Dermis blood vessel endothelial cell (primary cell): Measurements from ENCODE around the gene RNF166. TPM values are rescaled to one million over a fixed set of nuclear protein-coding genes. Genes with fewer than 3 reads are reported as not detected.

ENCODE experiments used
- DNase-seq: peaks from one replicate; pipeline ENCODE4 v3.0.0; 2010
- total RNA-seq: library from RNA; depleted of rRNA; stranded (reverse); fragments of >200 nt; gene quantifications from 2 replicates; pipeline ENCODE4 v1.2.3, GENCODE V29; 2014

RNF166 gene
- total RNA-seq, 1 donor from 2014 or later = 15.1 TPM

DNA sequence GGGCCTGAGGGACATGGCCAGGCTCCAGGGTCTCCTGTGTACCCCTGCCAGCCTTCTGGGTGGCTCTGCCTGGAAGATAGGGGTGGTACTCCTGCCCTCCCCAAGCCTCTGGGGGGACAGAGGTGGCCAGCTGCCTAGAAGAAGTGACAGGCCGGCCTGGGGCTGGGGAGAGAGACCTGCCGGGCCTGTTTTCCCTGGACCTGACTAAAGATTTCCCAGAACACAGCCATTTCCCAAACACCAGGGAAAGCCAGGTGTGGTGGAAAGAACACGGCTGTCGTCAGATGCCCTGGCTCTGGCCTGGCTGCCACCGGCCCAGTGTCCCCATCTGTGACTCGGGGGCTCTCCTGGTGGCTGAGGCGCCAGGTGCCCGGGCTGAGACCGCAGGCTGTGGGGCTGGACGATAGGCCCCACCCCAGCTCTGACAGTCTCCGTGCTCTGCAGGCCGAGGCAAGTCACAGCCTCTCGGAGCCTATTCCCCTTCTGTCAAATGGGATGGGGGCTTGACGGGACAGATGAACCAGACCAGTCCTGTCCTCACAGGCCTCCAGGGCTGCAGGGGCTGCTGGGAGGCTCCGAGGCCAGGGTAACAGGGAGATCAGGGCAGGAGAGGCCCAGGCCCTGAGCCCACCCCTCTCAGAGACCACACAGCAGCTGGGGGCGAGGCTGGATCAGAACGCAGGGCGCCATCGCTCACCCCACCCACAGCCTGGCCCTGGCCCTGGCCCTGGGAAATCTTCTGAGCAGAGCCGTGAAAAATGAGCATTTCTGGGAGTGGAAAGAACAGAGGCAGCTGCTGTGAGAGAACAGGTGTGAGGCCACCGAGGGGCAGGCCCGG, 33.1 kb upstream of the RNF166 start:
- no peak for DNase-seq

DNA sequence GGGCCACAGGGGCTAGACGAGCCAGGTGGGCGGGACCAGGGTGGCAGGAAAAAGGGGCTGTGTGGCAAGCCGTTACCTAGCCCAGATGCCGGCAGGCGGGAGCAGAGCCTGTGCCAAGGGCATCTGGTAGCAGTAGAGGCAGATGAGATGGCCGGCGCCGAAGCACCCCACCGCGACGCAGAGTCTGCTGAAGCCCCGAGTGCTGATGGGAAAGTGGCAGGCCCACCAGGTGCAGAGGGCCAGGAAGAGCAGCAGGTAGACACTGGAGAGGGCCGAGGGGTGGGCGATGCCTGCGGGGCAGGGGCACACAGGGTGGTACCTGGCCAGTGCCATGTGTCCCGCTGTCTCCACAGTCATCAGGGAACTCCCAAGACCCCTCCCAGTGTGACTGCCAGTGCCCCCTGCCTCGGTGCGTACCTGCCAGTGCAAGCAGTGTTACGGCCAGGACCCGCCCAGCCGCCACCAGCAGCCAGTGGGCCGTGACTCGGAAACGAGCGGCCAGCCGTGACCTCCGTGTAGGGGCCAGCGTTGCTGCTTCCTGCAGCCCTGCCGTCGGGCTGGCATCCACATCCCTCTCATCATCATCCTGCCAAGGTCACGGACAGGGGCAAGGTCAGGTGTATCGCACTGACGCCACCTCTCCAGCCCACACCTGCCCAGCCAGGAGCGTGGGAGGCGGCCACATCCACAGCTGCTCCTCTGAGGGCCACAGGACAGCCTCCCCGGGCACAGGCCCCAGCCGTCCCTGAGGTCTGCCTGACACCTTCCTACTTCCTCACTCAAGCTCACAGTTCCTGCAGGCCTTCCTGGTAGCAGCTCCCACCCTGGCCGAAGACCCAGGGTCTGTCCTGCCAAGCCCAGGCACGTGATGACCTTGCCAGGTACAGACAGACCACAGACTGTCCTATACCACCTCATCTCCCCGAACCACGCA, 32.2 kb upstream of the RNF166 start:
- no peak for DNase-seq

DNA sequence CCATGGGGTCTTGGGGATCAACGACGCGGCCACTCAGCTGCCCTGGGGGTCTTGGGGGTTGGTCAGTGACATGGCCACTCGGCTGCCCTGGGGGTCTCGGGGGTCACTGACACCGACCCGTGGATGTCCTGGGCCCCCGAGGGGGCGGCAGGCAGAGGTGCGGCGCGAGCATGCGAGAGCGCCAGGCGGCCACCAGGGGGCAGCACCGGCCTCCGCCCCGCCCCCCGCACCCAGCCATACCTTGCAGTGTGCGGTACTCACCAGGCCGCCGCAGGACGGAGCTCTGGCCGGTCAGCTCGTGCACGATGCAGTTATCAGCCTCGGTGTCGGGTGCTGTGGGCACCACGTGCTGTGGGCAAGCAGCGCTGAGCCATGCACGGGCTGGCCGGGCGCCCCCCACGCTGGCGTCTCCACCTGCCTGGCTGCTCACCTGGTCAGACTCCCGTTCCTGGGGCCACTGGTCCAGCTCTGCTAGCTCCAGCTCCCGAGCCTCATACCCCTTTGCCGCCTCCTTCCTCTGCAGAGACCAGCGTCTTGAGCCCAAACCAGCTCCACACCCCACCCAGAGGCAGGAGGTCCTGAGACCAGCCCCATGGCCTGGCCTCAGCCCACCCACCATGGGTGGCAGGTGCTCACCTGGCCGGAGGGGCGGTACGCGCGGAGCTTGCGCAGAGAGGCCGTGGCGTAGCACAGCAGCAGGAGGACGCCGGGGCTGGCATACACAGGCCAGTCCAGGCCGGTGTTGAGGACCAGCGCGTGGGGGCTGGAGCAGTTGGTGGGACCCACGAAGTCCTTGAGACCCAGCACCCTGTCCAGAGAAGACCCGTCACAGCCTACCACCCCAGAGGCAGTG, 31.3 kb upstream of the RNF166 start:
- DNase-seq = peak; percentile 83

DNA sequence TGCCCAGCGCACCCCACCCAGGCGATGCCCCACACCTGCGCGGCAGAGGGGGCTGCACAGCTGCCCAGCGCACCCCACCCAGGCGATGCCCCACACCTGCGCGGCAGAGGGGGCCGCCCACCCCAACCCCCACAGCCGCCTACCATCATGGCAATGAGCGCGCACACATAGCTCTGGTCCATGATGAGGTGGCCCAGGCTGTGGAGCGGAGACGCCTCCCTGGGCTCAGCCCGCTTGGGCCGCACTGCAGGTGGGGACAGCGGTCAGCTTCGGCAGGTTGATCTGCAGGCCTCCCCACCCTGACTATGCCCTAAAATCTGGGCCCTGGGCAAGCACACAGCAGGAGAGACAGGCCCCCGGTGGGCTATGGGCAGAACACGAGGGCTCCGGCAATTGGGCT, 30.3 kb upstream of the RNF166 start:
- DNase-seq = no peak

DNA sequence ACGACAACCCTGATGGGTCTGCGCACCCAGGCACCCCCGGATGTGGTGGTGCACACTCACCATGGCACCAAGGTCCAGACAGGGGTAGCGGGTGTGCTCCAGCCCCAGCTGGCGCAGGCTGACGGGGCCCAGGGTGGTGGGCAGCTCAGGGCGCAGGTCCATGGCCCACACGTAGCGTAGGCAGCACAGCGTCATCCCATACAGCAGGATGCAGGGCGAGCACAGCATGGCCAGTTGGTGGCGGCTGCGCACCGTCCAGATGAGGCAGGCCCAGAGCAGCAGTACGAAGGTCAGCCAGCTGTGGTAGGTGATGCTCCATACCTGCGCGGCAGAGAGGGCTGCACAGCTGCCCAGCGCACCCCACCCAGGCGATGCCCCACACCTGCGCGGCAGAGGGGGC, 29.9 kb upstream of the RNF166 start:
- no peak for DNase-seq

DNA sequence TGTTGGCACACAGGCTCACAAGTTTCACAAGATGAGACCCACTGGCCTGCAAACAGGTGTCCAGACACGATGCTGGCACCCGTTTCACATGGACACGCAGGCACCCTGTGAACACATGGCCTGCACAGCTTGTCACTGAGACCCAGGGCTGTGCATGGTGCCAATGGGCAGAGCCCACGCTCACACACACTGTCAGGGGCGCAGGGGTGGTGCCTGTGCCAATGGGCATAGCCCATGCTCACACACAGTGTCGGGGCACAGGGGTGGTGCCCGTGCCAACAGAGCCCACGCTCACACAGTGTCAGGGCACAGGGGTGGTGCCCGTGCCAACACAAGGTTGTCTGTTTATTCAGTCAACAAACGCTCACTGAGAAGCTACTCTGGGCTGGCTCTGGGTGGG, 29.4 kb upstream of the RNF166 start:
- DNase-seq = no peak

DNA sequence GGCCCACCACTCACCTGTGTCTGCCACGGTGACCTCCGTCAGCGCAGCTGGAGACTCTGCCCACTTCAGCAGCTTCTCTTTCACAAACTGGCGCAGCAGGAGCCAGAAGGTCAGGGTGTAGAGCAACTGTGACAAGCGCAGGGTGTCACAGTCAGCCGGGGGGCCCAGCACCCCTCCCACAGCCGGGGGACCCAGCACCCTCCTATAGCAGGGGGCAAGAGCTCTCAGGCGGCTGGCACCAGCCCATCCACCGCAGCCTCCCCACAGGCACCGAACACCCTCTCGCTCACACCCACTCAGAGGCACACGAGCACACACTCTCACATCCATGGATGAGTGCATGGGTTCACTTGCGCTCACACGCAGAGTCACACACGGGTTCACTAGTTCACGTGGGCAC, 28.9 kb upstream of the RNF166 start:
- DNase-seq = no peak

DNA sequence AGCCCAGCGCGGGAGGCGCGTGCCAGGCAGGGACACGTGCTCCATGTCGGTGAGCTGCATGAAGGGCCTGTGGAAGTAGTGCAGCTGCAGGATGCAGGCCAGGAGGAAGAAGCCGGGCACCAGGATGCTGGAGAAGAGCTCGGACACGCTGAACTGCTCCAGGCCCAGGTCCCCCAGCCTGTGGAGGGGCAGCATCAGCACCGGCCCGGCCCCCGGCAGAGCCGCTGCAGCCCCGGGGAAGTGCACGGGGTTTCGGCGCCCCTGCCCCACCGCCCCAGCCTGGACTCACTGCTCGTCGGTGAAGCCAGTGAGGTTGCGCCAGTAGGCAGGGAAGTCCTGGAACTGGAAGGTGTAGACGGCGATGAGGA, 28.1 kb upstream of the RNF166 start:
- DNase-seq = no peak

DNA sequence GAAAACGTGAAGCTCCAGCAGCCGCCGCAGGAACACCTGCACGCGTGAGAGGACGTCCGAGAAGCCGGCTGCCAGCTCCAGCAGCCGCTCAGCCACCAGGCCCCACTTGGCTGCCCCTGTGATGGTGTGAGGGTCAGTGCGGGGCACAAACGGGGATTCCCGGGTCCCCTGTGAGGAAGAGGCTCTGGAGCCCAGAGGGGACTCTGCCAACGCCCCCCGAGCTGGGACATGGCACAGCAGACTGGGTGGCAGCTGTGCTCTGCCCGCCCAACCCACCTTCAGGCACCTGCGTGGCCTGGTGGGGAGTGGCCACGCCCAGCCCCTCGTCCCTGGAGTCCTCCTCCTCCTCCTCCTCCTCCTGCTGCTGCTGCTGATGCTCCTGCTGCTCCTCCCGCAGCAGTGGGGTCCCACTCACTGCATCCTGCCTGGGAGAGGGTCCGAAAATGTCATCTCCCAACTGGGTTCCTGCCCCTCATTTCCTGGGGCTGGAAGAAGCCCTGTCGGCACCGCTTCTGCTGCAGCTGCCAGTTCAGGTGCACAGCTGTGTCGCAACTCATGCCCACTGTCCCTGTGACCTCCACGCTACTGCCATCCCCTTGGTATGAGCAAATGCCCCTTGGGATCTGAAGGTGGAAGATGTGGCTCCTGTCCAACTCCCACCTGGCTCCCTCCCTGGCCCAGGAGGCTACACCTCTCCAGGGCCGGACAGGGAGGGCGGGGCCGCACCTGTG, 27.6 kb upstream of the RNF166 start:
- DNase-seq = no peak

DNA sequence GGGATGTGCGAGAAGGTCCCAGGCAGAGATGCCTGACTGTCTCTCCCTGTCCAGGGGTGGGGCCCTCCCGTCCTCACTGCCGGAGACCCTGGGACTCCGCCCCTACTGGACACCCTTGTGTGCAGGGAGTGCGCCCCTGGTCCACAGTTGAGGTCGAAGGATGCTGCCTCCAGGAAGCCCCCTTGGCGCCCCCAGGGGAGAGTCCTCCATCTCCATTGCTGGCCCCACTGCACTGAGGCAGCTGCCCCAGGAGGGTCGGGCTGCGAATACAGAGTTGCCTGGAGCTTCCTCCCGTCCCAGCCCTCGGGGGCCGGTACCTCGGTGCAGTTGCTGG, 26.7 kb upstream of the RNF166 start:
- no peak for DNase-seq

DNA sequence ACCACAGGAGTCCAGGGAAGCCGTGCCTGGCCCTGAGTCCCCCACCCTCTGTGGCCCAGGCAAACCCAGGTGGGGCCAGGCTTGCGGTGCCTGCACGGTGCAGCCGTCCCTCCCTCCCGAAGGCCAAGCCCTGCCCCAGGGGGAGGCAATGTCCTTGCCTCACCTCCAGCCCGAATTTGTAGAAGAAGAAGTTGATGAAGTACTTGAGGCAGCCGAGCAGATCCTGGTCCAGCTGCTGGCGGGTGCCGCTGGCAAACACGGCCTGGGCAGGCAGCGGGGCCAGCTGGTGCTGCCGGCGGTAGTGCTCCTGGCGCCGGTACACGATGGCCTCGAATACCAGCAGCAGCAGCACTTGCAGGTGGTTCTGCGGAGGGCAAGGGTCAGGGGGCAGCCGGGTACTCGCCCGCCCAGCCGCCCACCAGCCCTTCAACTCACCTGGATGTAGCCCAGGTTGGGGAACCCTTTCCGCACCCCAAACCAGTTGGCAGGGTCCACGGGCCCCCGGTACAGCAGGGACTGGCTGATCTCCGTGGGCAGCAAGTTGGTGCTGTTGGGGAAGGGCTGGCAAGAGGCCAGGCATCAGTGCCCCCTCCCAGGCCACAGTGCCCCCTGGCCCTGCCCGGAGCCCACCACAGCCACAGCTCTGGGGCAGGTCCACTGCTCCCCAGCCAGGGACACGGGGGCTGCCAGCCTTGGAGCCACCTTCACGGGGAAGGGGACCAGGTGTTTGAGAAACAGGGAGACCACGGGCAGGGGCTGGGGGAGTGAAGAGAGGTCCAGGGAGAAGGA, 26.2 kb upstream of the RNF166 start:
- DNase-seq = no peak

DNA sequence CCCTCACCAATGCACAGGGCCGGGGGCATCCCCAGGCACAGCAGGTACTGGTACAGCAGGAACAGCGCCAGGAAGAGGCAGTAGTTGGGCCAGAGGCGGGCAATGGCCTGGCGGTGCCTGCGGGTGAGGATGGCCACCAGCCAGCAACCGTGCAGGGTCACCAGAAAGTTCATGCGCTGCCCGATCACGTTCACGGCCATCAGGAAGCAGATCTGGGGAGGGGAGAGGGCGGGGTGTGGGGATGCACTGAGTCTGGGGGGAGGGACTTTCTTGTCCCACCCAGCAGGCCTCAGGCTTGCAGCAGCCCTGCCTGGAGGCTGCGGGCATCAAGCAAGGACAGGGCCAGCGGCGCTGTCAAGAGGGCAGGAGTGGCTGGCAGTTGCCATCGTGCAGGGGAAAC, 25.5 kb upstream of the RNF166 start:
- DNase-seq = no peak

DNA sequence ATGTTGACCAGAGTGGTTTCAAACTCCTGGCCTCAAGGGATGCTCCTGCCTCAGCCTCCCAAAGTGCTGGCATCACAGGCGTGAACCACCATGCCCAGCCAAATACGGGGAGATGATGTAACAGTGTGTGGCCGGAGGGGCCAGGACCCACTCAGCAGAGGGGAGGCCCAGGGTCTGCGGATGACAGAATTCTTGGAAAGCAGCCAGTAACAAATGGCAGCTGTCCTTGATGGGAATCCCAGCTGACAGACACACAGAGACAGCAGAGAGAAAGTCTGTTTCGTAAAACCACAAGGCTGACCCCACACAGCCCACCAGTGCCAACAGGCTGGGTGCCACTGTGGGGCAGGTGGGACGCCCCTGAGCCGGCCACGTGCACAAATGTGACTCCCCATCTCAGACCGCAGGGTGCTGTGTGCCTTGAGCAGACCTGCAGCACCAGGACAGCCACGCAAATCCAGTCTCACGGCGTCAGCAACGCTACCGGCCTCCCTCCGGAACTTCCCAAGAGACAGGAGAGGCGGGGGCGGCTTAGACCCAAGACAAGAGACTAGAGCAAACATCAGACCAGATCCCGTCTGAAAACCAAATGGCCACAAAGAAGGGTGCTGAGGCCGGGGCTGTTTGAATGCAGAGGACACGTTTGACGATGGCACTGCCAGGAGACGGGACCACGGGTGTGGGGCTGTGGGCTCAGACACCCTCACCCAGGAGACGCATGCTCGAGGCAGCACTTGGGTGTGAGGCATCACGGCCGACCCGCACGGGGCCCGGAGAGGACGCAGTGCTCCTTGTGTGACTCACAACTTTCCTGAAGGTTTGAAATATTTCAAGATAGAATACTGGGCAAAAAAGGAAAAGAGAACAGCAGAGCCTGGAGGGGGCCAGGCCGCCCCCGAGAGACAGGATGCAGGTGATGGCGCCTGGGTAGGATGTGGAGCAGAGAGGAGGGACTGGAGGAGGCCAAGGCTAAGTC, 24.7 kb upstream of the RNF166 start:
- no peak for DNase-seq

DNA sequence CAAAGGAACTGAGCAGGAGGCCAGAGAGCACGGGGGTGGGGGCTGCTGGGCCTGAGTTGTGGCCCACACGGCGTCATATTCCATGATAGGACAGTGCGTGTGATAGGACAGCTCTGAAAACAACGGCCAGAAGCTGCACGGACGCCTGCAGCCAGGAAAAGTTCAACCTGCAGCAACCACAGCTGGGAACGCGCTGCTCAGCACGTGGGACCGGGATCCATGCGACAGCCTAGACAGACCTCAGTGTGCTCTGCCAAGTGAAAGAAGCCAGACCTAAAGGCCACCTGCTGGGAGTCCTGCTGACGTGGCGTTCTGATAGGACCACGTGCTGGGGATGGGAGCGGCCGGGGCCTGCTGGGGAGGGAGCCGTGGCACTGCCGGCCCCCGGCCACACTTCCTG, 21.7 kb upstream of the RNF166 start:
- DNase-seq = no peak

DNA sequence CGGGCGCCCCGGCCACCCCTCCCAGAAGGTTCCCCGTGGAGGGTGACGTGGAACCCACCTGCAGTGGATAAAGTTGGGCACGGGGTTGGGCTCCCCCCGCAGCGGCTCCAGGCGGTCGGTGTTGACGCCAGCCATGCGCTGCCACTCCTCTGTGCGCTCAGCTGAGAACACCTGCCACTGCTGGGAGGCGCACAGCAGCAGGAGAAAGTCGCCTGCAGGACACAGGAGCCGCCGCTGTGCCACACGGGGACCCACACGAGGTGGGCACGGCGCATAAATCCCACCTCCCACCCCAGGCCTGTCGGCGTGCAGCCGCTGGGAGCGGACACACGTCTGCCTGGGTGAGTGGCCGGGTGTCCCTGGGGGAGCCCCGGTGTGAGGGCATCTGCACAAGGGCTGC, 20.8 kb upstream of the RNF166 start:
- DNase-seq = no peak

DNA sequence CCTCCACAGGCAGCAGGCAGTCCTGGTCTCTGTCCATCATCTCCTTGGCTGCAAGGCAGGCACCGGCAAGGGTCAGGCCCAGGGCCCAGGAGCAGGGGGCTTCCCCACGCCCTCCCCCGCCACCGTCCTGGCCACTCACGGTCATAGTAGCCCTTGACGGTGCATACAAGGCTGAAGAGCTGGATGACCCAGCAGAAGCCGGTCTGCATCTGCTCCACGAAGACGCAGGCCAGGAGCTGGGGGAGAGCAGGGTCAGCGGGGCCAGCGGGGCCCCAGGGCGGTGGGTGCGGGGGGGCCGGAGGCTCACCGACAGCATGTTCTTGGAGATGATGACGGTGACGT, 20.2 kb upstream of the RNF166 start:
- no peak for DNase-seq

DNA sequence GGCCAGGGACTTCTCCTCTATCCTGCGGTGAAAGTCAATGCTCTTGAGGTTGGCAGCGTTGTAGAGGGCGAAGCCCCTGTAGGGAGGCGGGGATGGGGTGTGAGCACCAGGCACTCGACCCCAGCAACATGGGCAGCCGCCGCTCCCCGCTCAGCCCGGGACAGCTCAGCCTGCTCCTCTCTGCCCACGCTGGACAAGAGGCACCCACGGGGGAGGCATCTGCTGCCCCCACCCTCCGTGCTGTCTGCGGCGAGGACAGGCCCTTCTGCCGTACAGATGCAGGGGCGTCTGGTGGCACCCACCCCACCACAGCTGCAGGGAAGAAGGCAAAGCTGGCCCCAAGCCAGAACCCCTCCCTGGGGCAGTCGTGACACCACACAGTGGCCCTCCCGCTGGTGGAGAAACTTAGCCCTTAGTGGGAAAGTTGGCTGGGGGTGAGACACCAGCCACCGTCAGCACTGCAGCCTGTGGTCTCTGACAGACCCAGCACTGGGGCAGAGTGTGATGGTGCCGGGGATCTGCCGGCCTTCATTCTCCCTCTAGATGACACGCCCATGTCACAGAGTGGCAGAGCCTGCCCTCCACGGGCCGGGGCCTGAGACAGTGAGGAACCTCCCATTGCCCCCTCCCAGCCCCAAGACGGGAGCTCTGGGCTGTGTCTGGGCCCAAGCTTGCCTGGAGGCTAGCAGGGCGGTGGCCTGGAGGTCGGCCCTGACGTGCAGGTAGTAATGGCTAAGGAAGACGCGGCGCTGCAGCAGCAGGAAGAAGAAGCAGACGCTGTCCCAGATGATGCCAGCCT, 19.6 kb upstream of the RNF166 start:
- DNase-seq = no peak

DNA sequence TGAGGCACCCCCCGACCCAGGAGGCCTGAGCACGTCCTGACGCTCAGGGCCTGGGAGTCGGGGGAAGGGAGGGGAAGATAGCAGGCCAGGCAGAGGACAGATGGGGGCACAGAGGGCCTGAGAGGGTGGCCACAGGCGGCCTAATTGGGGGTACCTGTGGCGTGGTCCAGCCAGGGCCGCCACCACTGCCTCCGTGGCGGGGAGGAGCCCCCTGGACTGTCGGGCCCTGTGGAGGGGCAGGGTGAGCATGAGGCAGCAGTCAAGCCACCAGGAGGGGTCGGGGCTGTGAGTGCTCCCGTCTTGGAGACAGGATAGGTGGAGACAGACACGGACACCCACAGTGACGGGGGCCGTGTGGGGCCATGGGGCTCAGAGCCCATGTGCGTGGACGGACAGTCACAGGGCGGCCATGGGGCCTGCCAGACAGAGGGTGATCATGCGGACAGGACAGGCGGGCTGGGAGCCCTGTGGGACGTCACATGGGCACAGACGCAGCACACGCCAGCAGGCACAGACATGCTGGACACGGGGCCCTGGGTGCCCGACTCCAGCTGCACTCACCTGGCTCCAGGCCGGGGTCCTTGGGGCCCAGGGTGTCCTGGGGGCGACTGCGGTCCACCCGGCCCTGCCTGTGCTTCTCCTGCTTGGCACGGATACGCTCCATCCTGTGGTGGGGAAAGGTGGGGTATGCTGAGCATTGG, 18.8 kb upstream of the RNF166 start:
- DNase-seq = no peak

DNA sequence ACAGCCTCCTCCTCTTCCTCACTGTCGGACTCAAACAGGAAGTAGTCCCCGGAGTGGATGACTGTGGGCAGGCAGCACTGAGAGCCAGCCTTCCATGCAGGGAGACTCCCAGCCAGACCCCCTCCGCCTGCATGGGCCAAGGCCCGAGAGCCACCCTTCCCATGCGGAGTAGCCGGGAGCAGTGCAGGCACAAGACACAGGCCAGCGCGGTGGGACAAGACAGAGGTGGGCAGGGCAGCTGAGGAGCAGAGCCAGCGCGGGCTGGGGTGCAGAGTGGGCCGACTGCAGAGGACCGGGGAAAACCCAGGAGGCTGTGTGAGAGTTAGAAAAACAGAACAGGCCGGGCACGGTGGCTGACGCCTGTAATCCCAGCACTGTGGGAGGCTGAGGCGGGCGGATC, 17.7 kb upstream of the RNF166 start:
- DNase-seq = no peak
